ENCODE measurements around the gene PNMA8B. TPM values are rescaled to one million over a fixed set of nuclear protein-coding genes. Genes with fewer than 3 reads are reported as not detected.

PNMA8B gene
- total RNA-seq, 2 donors from 2014 or later: 3.1 to 5.9 TPM

DNA sequence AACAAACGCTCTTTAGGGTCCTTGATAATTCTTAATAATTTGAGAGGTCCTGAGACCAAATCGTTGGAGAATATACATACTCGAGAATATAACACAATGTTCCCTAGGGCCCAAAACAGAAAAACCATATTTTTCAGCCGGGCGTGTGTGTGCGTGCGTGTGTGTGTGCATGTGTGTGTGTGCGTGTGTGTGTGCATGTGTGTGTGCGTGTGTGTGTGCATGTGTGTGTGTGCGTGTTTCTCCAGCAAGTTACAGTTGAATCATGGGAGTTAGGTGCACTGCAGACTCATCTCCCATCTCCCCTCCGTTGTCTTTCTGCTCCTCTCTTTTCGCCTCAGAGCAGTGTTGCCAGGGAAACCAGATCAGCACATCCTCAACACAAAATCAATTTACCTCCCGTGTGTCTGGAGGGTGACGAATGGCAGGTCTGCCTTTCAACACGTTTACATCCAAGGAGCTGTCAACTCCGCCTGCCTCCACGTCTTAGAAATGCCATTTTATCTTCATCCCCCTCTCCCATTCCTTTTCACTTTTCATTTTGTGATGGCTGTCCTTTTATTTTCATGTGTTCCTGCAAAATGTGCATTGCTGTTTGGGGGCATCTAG is 8.3 kb upstream of the PNMA8B start:
- Mint-ChIP-seq H3K36me3 (ENCODE audit: low read depth) (no peaks in the 10 kb centered on the region), H3K27ac (no peak overlapping the region), H3K27me3 (ENCODE audit: insufficient read depth) (peaks cover 21% of the 10 kb centered on the region), H3K9me3 (no peaks in the 10 kb centered on the region), H3K4me3 (no peak overlapping the region), H3K4me1 (no peaks in the 10 kb centered on the region)
- 65 to 81% methylated on average over 6 to 15 of the region's 17 CpGs for WGBS, 2 experiments (ENCODE audit: insufficient coverage in 1 of 2, insufficient read length in 1 of 2)
- H3K27me3 ChIP-seq (ENCODE audit: control insufficient read depth, insufficient read depth, low read length, poor library complexity, severe bottlenecking): no peaks in the 10 kb centered on the region
- H3K4me3 ChIP-seq (ENCODE audit: low read length): no peak overlapping the region
- no peak for DNase-seq
- H3K4me1 ChIP-seq (ENCODE audit: control insufficient read depth, insufficient read depth, low read length): no peaks in the 10 kb centered on the region
- TF ChIP-seq, protein P1, sequence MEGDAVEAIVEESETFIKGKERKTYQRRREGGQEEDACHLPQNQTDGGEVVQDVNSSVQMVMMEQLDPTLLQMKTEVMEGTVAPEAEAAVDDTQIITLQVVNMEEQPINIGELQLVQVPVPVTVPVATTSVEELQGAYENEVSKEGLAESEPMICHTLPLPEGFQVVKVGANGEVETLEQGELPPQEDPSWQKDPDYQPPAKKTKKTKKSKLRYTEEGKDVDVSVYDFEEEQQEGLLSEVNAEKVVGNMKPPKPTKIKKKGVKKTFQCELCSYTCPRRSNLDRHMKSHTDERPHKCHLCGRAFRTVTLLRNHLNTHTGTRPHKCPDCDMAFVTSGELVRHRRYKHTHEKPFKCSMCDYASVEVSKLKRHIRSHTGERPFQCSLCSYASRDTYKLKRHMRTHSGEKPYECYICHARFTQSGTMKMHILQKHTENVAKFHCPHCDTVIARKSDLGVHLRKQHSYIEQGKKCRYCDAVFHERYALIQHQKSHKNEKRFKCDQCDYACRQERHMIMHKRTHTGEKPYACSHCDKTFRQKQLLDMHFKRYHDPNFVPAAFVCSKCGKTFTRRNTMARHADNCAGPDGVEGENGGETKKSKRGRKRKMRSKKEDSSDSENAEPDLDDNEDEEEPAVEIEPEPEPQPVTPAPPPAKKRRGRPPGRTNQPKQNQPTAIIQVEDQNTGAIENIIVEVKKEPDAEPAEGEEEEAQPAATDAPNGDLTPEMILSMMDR (conservative IDR thresholded peaks at IDR 0.05): no peak
- no peaks in the 10 kb centered on the region for H3K9me3 ChIP-seq (ENCODE audit: control insufficient read depth, low read length)
- H3K36me3 ChIP-seq (ENCODE audit: control insufficient read depth, insufficient read depth, low read length): no peaks in the 10 kb centered on the region
- H3K9ac ChIP-seq (ENCODE audit: extremely low read depth, low read length, poor library complexity, severe bottlenecking): no peak overlapping the region
- no peak overlapping the region for H3K27ac ChIP-seq (ENCODE audit: low read depth, low read length)

DNA sequence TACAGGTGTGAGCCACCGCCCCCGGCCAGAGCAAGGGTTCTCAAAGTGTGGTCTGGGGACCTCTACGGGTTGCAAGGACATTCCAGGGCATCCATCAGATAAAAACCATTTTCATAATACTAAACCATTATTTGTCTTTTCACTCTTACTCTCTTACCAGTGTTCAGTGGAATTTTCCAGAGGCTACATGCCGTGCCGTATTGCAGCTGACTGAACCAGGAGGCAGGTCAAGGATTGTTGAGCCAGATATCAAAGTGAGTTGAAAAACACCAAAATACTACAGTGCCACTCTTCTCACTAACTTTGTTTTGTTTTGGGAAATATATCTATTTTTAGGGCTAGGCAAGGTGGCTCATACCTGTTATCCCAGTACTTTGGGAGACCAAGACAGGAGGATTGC is 7.2 kb upstream of the PNMA8B start:
- Histone ChIP-seq H3K27ac (ENCODE audit: low read depth, low read length) (no peak overlapping the region), H3K27me3 (ENCODE audit: control insufficient read depth, insufficient read depth, low read length, poor library complexity, severe bottlenecking) (no peaks in the 10 kb centered on the region), H3K4me1 (ENCODE audit: control insufficient read depth, insufficient read depth, low read length) (no peaks in the 10 kb centered on the region), H3K36me3 (ENCODE audit: control insufficient read depth, insufficient read depth, low read length) (no peaks in the 10 kb centered on the region), H3K4me3 (ENCODE audit: low read length) (no peak overlapping the region), H3K9me3 (ENCODE audit: control insufficient read depth, low read length) (no peaks in the 10 kb centered on the region), H3K9ac (ENCODE audit: extremely low read depth, low read length, poor library complexity, severe bottlenecking) (no peak overlapping the region)
- TF ChIP-seq, protein P1 (conservative IDR thresholded peaks at IDR 0.05): no peak
- H3K4me3 Mint-ChIP-seq: no peak overlapping the region
- no peaks in the 10 kb centered on the region for H3K4me1 Mint-ChIP-seq
- peaks cover 21% of the 10 kb centered on the region for H3K27me3 Mint-ChIP-seq (ENCODE audit: insufficient read depth)
- no peaks in the 10 kb centered on the region for H3K9me3 Mint-ChIP-seq
- H3K36me3 Mint-ChIP-seq (ENCODE audit: low read depth): no peaks in the 10 kb centered on the region
- 93 to 95% methylated on average over 3 to 5 of the region's 5 CpGs for WGBS, 2 experiments (ENCODE audit: insufficient coverage in 1 of 2, insufficient read length in 1 of 2)
- DNase-seq: no peak
- no peak overlapping the region for H3K27ac Mint-ChIP-seq

DNA sequence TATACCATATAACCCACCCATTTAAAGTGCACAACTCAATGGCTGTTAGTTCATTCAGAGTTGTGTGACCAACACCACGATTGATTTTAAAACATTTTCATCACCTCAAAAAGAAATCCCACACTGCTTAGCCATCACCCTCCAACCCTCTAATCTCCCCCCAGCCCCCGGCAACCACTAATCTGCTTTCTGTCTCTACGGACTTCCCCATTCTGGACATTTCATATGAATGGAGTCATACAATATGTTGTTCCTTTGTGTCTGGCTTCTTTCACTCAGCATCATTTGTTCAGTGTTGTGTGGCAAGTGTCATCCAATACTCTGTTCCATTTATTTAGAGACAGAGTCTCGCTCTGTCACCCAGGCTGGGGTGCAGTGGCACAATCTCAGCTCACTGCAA is 4.0 kb upstream of the PNMA8B start:
- no peak for DNase-seq
- H3K36me3 ChIP-seq (ENCODE audit: control insufficient read depth, insufficient read depth, low read length): no peaks in the 10 kb centered on the region
- no peak overlapping the region for H3K9ac ChIP-seq (ENCODE audit: extremely low read depth, low read length, poor library complexity, severe bottlenecking)
- peaks cover under 1% of the 10 kb centered on the region for H3K27me3 ChIP-seq (ENCODE audit: control insufficient read depth, insufficient read depth, low read length, poor library complexity, severe bottlenecking)
- H3K4me3 Mint-ChIP-seq: no peak overlapping the region
- no peak overlapping the region for H3K27ac ChIP-seq (ENCODE audit: low read depth, low read length)
- peaks cover 13% of the 10 kb centered on the region for H3K27me3 Mint-ChIP-seq (ENCODE audit: insufficient read depth)
- no peaks in the 10 kb centered on the region for H3K4me1 Mint-ChIP-seq
- no peak overlapping the region for H3K4me3 ChIP-seq (ENCODE audit: low read length)
- no peaks in the 10 kb centered on the region for H3K9me3 Mint-ChIP-seq
- WGBS, 2 experiments (ENCODE audit: insufficient coverage in 1 of 2, insufficient read length in 1 of 2): 85 to 89% methylated on average over 2 to 4 of the region's 4 CpGs
- H3K36me3 Mint-ChIP-seq (ENCODE audit: low read depth): peaks cover under 1% of the 10 kb centered on the region
- no peak overlapping the region for H3K27ac Mint-ChIP-seq
- H3K4me1 ChIP-seq (ENCODE audit: control insufficient read depth, insufficient read depth, low read length): no peaks in the 10 kb centered on the region
- H3K9me3 ChIP-seq (ENCODE audit: control insufficient read depth, low read length): no peaks in the 10 kb centered on the region
- TF ChIP-seq, protein P1 (conservative IDR thresholded peaks at IDR 0.05): no peak
